ENCODE measurements around the gene CTTNBP2NL. TPM values are rescaled to one million over a fixed set of nuclear protein-coding genes. Genes with fewer than 3 reads are reported as not detected.

Gene CTTNBP2NL
- total RNA-seq, 1 donor from 2014 or later = 66.2 TPM

DNA sequence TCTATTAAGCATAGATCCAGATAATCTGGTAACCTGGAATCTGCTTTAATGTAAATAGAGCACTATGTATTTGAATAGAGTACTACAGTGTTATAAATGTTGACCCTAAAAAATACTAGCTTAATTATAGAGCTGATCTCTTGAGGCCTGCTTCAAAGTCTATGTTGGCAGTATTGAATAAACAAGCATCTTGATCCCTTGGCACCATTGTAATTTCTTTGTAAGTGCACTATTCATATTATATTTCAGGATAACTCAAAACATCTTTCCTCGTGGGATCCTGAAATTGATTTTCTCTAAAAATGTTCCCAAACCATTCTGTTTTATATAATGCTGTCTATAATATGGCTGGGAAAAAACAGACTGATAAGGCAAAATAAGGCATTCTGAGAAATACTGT lies 10.8 kb downstream of the CTTNBP2NL start:
- Mint-ChIP-seq H3K27ac (ENCODE audit: unreplicated experiment) (no peak overlapping the region), H3K9me3 (ENCODE audit: unreplicated experiment) (peaks cover 2% of the 10 kb centered on the region), H3K27me3 (ENCODE audit: unreplicated experiment) (no peaks in the 10 kb centered on the region), H3K4me3 (ENCODE audit: unreplicated experiment) (no peak overlapping the region), H3K4me1 (ENCODE audit: low read depth, unreplicated experiment) (peaks cover 23% of the 10 kb centered on the region), H3K36me3 (ENCODE audit: unreplicated experiment) (no peaks in the 10 kb centered on the region)
- TF ChIP-seq, protein P1, sequence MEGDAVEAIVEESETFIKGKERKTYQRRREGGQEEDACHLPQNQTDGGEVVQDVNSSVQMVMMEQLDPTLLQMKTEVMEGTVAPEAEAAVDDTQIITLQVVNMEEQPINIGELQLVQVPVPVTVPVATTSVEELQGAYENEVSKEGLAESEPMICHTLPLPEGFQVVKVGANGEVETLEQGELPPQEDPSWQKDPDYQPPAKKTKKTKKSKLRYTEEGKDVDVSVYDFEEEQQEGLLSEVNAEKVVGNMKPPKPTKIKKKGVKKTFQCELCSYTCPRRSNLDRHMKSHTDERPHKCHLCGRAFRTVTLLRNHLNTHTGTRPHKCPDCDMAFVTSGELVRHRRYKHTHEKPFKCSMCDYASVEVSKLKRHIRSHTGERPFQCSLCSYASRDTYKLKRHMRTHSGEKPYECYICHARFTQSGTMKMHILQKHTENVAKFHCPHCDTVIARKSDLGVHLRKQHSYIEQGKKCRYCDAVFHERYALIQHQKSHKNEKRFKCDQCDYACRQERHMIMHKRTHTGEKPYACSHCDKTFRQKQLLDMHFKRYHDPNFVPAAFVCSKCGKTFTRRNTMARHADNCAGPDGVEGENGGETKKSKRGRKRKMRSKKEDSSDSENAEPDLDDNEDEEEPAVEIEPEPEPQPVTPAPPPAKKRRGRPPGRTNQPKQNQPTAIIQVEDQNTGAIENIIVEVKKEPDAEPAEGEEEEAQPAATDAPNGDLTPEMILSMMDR (IDR thresholded peaks at IDR 0.05; ENCODE audit: partially characterized antibody, unreplicated experiment) = no peak
- no peak for DNase-seq

DNA sequence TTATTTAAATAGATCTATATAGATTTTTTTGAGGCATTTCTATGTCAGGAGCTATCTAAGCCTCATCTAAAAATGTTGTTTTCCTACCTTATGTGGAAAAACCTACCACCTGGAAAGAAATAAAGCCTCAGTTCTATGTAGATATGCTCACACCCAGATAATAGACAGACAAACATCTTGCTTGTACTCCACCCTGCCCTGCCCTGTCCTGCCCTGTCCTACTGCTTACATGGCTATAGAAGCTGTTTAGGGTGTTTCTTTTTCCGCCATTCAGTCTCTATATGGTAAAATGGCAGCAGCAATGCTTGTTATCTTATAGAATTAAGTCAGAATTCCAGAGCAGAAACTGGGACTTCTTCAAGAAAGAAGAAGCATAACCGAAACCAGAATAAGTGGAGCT lies 13.4 kb downstream of the CTTNBP2NL start:
- no peaks in the 10 kb centered on the region for H3K36me3 Mint-ChIP-seq (ENCODE audit: unreplicated experiment)
- H3K9me3 Mint-ChIP-seq (ENCODE audit: unreplicated experiment) = peaks cover 2% of the 10 kb centered on the region
- no peak for DNase-seq
- peaks cover 11% of the 10 kb centered on the region for H3K4me1 Mint-ChIP-seq (ENCODE audit: low read depth, unreplicated experiment)
- TF ChIP-seq, protein P1 (IDR thresholded peaks at IDR 0.05; ENCODE audit: partially characterized antibody, unreplicated experiment) = no peak
- H3K27ac Mint-ChIP-seq (ENCODE audit: unreplicated experiment) = no peak overlapping the region
- no peaks in the 10 kb centered on the region for H3K27me3 Mint-ChIP-seq (ENCODE audit: unreplicated experiment)
- no peak overlapping the region for H3K4me3 Mint-ChIP-seq (ENCODE audit: unreplicated experiment)

DNA sequence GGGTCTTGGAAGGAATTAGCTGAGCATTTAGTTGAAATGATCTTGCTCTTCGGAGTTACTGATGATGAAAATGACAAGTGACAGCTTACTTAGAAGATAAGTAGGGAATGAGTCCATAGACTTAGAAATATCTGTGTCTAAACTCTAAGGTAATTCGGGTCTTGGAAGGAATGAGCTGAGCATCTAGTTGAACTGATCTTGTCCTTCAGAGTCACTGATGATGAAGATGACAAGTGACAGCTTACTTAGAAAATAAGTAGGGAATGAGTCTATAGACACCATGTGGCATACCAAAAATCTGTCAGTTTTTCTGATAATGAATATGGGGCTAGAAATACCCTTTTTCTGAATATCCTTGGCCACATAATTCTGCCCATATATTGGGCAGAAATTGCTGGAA lies 14.7 kb downstream of the CTTNBP2NL start:
- H3K9me3 Mint-ChIP-seq (ENCODE audit: unreplicated experiment) = no peaks in the 10 kb centered on the region
- H3K4me1 Mint-ChIP-seq (ENCODE audit: low read depth, unreplicated experiment) = peaks cover 9% of the 10 kb centered on the region
- TF ChIP-seq, protein P1 (IDR thresholded peaks at IDR 0.05; ENCODE audit: partially characterized antibody, unreplicated experiment) = no peak
- H3K36me3 Mint-ChIP-seq (ENCODE audit: unreplicated experiment) = no peaks in the 10 kb centered on the region
- no peak overlapping the region for H3K27ac Mint-ChIP-seq (ENCODE audit: unreplicated experiment)
- no peak for DNase-seq
- H3K27me3 Mint-ChIP-seq (ENCODE audit: unreplicated experiment) = no peaks in the 10 kb centered on the region
- H3K4me3 Mint-ChIP-seq (ENCODE audit: unreplicated experiment) = no peak overlapping the region

DNA sequence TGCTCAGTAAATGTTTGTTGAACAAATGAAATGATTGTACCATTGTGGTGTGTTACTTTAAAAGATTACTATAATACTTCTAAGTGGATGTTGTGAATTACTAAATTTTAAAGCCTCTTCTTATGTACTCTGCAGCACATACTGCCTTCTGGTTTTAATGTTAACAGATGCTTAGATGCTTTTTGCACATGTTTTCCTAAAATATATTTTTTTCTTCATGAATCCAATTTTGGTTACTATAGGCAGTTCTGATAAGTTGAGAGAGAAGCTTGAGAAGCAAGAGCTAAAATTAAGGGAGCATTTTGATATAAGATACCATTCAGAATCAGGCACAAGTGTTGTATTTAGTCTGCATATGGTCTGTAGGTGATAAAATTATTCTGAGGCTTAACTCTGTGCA lies 21.3 kb downstream of the CTTNBP2NL start:
- Mint-ChIP-seq H3K4me3 (ENCODE audit: unreplicated experiment) (no peak overlapping the region), H3K4me1 (ENCODE audit: low read depth, unreplicated experiment) (peaks cover 1% of the 10 kb centered on the region), H3K36me3 (ENCODE audit: unreplicated experiment) (no peaks in the 10 kb centered on the region), H3K27ac (ENCODE audit: unreplicated experiment) (no peak overlapping the region), H3K27me3 (ENCODE audit: unreplicated experiment) (no peaks in the 10 kb centered on the region), H3K9me3 (ENCODE audit: unreplicated experiment) (no peaks in the 10 kb centered on the region)
- no peak for DNase-seq
- TF ChIP-seq, protein P1 (IDR thresholded peaks at IDR 0.05; ENCODE audit: partially characterized antibody, unreplicated experiment) = no peak

DNA sequence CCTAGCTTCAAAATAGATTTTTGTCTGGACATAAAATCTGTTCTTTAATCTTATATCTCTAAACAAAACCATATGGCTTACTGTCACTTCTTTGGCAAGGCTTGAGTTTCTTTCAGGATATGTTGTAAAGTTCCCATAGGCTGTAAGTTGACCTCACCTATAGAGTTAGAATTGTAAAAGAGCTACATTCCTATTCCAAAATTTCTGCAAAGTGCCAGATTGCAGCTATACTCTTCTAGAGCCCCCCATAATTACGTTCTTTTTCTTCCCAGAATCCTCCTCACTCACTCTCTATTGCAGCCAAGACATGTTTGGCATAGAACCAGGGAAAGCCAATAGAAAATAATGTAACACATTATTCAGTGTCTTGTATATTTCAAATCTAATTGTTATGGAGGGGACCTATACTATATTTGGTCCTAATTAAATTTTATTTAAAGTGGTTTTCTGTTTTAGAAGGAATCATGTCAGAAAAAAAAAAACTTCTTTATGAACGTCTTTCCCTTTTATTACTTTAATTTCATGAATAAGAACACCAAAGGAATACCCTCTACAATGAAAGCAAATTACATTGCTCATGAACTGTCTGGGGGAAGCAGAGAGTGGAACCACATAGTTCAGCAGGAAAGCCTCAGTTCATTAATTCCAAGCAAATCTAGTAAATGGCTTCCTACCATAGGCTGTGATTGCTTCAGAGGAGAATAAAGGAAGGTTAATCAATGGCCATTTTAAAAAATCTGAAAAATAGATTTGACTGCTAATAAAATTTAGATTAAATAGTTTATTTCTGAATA lies 22.3 kb downstream of the CTTNBP2NL start:
- Mint-ChIP-seq H3K27ac (ENCODE audit: unreplicated experiment) (no peak overlapping the region), H3K36me3 (ENCODE audit: unreplicated experiment) (no peaks in the 10 kb centered on the region), H3K27me3 (ENCODE audit: unreplicated experiment) (no peaks in the 10 kb centered on the region)

More for the DNA sequence above, 22.3 kb downstream of the CTTNBP2NL start:
- no peaks in the 10 kb centered on the region for H3K9me3 Mint-ChIP-seq (ENCODE audit: unreplicated experiment)
- no peak overlapping the region for H3K4me3 Mint-ChIP-seq (ENCODE audit: unreplicated experiment)
- peaks cover 1% of the 10 kb centered on the region for H3K4me1 Mint-ChIP-seq (ENCODE audit: low read depth, unreplicated experiment)
- TF ChIP-seq, protein P1 (IDR thresholded peaks at IDR 0.05; ENCODE audit: partially characterized antibody, unreplicated experiment) = no peak
- no peak for DNase-seq
